ENCODE results near the gene CHST10. TPM values are rescaled to one million over a fixed set of nuclear protein-coding genes. Genes with fewer than 3 reads are reported as not detected.

Gene CHST10
- total RNA-seq, 1 experiment from 2014 or later = 24.4 TPM

DNA sequence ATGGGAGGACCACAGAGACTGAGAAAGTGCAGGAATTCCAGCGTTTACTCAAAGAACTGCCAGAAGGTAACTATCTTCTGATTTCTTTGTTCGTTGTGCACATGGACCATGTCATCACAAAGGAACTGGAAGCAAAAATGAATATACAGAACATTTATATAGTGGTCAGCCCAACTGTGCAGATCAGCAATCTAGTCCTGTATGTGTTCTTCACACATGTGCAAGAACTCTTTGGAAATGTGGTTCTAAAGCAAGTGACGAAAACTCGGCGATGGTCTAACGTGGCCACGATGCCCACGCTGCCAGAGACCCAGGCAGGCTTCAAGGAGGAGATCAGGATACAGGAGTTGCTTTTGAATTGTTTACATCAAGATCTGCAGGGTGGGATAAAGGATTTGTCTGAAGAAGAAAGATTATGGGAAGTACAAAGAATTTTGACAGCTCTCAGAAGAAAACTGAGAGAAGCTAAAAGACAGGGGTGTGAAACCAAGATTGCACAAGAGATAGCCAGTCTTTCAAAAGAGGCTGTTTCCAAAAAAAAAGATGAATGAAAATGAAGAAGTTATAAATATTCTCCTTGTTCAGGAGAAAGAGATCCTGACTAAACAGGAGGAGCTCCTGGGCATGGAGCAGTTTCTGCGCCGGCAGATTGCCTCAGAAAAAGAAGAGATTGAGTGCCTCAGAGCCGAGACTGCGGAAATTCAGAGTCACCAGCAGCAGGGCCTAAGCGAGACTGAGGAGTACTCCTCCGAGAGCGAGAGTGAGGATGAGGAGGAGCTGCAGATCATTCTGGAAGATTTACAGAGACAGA, 8.3 kb upstream of the CHST10 start:
- TF ChIP-seq, protein P1, sequence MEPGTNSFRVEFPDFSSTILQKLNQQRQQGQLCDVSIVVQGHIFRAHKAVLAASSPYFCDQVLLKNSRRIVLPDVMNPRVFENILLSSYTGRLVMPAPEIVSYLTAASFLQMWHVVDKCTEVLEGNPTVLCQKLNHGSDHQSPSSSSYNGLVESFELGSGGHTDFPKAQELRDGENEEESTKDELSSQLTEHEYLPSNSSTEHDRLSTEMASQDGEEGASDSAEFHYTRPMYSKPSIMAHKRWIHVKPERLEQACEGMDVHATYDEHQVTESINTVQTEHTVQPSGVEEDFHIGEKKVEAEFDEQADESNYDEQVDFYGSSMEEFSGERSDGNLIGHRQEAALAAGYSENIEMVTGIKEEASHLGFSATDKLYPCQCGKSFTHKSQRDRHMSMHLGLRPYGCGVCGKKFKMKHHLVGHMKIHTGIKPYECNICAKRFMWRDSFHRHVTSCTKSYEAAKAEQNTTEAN (CRISPR knock-in tag; IDR thresholded peaks at IDR 0.05) = no peak
- TF ChIP-seq JUN (CRISPR knock-in tag; IDR thresholded peaks at IDR 0.05) (no peak), TEAD1 (CRISPR knock-in tag; IDR thresholded peaks at IDR 0.05) (no peak), NR2C2 (CRISPR knock-in tag; IDR thresholded peaks at IDR 0.05) (no peak), ZNF416 (CRISPR knock-in tag; IDR thresholded peaks at IDR 0.05) (no peak), NFYB (CRISPR knock-in tag; conservative IDR thresholded peaks at IDR 0.05; ENCODE audit: low read depth) (no peak), ZNF317 (CRISPR knock-in tag; IDR thresholded peaks at IDR 0.05; ENCODE audit: borderline replicate concordance, low read depth) (no peak), FOXK1 (CRISPR knock-in tag; IDR thresholded peaks at IDR 0.05) (no peak), ETV6 (CRISPR knock-in tag; IDR thresholded peaks at IDR 0.05) (no peak)
- TF ChIP-seq, protein P2, sequence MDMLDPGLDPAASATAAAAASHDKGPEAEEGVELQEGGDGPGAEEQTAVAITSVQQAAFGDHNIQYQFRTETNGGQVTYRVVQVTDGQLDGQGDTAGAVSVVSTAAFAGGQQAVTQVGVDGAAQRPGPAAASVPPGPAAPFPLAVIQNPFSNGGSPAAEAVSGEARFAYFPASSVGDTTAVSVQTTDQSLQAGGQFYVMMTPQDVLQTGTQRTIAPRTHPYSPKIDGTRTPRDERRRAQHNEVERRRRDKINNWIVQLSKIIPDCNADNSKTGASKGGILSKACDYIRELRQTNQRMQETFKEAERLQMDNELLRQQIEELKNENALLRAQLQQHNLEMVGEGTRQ (CRISPR knock-in tag; IDR thresholded peaks at IDR 0.05) = no peak
- TF ChIP-seq, protein P3, sequence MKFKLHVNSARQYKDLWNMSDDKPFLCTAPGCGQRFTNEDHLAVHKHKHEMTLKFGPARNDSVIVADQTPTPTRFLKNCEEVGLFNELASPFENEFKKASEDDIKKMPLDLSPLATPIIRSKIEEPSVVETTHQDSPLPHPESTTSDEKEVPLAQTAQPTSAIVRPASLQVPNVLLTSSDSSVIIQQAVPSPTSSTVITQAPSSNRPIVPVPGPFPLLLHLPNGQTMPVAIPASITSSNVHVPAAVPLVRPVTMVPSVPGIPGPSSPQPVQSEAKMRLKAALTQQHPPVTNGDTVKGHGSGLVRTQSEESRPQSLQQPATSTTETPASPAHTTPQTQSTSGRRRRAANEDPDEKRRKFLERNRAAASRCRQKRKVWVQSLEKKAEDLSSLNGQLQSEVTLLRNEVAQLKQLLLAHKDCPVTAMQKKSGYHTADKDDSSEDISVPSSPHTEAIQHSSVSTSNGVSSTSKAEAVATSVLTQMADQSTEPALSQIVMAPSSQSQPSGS (CRISPR knock-in tag; IDR thresholded peaks at IDR 0.05; ENCODE audit: borderline replicate concordance, low read depth) = no peak
- TF ChIP-seq, protein P4, sequence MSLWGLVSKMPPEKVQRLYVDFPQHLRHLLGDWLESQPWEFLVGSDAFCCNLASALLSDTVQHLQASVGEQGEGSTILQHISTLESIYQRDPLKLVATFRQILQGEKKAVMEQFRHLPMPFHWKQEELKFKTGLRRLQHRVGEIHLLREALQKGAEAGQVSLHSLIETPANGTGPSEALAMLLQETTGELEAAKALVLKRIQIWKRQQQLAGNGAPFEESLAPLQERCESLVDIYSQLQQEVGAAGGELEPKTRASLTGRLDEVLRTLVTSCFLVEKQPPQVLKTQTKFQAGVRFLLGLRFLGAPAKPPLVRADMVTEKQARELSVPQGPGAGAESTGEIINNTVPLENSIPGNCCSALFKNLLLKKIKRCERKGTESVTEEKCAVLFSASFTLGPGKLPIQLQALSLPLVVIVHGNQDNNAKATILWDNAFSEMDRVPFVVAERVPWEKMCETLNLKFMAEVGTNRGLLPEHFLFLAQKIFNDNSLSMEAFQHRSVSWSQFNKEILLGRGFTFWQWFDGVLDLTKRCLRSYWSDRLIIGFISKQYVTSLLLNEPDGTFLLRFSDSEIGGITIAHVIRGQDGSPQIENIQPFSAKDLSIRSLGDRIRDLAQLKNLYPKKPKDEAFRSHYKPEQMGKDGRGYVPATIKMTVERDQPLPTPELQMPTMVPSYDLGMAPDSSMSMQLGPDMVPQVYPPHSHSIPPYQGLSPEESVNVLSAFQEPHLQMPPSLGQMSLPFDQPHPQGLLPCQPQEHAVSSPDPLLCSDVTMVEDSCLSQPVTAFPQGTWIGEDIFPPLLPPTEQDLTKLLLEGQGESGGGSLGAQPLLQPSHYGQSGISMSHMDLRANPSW (CRISPR knock-in tag; conservative IDR thresholded peaks at IDR 0.05; ENCODE audit: low read depth) = no peak
- TF ChIP-seq, protein P5, sequence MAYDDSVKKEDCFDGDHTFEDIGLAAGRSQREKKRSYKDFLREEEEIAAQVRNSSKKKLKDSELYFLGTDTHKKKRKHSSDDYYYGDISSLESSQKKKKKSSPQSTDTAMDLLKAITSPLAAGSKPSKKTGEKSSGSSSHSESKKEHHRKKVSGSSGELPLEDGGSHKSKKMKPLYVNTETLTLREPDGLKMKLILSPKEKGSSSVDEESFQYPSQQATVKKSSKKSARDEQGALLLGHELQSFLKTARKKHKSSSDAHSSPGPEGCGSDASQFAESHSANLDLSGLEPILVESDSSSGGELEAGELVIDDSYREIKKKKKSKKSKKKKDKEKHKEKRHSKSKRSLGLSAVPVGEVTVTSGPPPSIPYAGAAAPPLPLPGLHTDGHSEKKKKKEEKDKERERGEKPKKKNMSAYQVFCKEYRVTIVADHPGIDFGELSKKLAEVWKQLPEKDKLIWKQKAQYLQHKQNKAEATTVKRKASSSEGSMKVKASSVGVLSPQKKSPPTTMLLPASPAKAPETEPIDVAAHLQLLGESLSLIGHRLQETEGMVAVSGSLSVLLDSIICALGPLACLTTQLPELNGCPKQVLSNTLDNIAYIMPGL (CRISPR knock-in tag; IDR thresholded peaks at IDR 0.05) = no peak
- TF ChIP-seq, protein P6, sequence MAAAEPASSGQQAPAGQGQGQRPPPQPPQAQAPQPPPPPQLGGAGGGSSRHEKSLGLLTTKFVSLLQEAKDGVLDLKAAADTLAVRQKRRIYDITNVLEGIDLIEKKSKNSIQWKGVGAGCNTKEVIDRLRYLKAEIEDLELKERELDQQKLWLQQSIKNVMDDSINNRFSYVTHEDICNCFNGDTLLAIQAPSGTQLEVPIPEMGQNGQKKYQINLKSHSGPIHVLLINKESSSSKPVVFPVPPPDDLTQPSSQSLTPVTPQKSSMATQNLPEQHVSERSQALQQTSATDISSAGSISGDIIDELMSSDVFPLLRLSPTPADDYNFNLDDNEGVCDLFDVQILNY (CRISPR knock-in tag; IDR thresholded peaks at IDR 0.05) = no peak
- TF ChIP-seq, protein P7, sequence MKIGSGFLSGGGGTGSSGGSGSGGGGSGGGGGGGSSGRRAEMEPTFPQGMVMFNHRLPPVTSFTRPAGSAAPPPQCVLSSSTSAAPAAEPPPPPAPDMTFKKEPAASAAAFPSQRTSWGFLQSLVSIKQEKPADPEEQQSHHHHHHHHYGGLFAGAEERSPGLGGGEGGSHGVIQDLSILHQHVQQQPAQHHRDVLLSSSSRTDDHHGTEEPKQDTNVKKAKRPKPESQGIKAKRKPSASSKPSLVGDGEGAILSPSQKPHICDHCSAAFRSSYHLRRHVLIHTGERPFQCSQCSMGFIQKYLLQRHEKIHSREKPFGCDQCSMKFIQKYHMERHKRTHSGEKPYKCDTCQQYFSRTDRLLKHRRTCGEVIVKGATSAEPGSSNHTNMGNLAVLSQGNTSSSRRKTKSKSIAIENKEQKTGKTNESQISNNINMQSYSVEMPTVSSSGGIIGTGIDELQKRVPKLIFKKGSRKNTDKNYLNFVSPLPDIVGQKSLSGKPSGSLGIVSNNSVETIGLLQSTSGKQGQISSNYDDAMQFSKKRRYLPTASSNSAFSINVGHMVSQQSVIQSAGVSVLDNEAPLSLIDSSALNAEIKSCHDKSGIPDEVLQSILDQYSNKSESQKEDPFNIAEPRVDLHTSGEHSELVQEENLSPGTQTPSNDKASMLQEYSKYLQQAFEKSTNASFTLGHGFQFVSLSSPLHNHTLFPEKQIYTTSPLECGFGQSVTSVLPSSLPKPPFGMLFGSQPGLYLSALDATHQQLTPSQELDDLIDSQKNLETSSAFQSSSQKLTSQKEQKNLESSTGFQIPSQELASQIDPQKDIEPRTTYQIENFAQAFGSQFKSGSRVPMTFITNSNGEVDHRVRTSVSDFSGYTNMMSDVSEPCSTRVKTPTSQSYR (CRISPR knock-in tag; IDR thresholded peaks at IDR 0.05) = no peak
- TF ChIP-seq, protein P8, sequence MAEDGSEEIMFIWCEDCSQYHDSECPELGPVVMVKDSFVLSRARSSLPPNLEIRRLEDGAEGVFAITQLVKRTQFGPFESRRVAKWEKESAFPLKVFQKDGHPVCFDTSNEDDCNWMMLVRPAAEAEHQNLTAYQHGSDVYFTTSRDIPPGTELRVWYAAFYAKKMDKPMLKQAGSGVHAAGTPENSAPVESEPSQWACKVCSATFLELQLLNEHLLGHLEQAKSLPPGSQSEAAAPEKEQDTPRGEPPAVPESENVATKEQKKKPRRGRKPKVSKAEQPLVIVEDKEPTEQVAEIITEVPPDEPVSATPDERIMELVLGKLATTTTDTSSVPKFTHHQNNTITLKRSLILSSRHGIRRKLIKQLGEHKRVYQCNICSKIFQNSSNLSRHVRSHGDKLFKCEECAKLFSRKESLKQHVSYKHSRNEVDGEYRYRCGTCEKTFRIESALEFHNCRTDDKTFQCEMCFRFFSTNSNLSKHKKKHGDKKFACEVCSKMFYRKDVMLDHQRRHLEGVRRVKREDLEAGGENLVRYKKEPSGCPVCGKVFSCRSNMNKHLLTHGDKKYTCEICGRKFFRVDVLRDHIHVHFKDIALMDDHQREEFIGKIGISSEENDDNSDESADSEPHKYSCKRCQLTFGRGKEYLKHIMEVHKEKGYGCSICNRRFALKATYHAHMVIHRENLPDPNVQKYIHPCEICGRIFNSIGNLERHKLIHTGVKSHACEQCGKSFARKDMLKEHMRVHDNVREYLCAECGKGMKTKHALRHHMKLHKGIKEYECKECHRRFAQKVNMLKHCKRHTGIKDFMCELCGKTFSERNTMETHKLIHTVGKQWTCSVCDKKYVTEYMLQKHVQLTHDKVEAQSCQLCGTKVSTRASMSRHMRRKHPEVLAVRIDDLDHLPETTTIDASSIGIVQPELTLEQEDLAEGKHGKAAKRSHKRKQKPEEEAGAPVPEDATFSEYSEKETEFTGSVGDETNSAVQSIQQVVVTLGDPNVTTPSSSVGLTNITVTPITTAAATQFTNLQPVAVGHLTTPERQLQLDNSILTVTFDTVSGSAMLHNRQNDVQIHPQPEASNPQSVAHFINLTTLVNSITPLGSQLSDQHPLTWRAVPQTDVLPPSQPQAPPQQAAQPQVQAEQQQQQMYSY (CRISPR knock-in tag; IDR thresholded peaks at IDR 0.05) = no peak
- no peaks in the 10 kb centered on the region; the same call in none of the 2 replicates for H3K36me3 Mint-ChIP-seq
- peaks cover 3% of the 10 kb centered on the region; the same call in 1 of the 2 replicates for H3K27me3 Mint-ChIP-seq (ENCODE audit: low read depth)
- H3K27ac Mint-ChIP-seq = no peak overlapping the region
- CTCF ChIA-PET = interaction anchor here (0.7 to 1.4 kb wide), 3 partner anchors 9 to 137 kb away, joined by 3 to 4 read pairs (median 3); partner anchors contain the start of gene PDCL3
- peaks cover 11% of the 10 kb centered on the region for H3K4me1 Mint-ChIP-seq
- no peak overlapping the region for H3K4me3 Mint-ChIP-seq
- DNase-seq (ENCODE audit: low spot score) = no peak
- H3K9me3 Mint-ChIP-seq = peaks cover 29% of the 10 kb centered on the region
- ATAC-seq = no peak
- POLR2A ChIA-PET = no interaction called here

Data from WTC11 (cell line).